Measurements from ENCODE around the gene CAMK1D. TPM values are rescaled to one million over a fixed set of nuclear protein-coding genes. Genes with fewer than 3 reads are reported as not detected.
"Not testable (repeated sequence)": the region's sequence is repeated elsewhere in the genome, so short reads cannot be mapped to it uniquely, and the experiment has no call there.

CAMK1D gene
- total and polyA plus RNA-seq, 9 donors: 1.8 to 11.7 (median 5.5) TPM

GRCh38 chr10:12351889-12352288 is 2.5 kb downstream of the CAMK1D start:
- 49 to 95% (median 50%) methylated on average over 2 of the region's 2 CpGs for WGBS, 3 donors
- no peak for DNase-seq
- Histone ChIP-seq H3K9me3 (no peaks in the 10 kb centered on the region), H3K27ac (no peak overlapping the region), H3K36me3 (no peaks in the 10 kb centered on the region), H3K4me1 (ENCODE audit: insufficient read depth) (peaks cover 8% of the 10 kb centered on the region), H3K4me3 (no peak overlapping the region), H3K27me3 (no peaks in the 10 kb centered on the region)
- TF ChIP-seq CTCF (IDR thresholded peaks at IDR 0.05) (no peak), POLR2A (IDR thresholded peaks at IDR 0.05) (no peak), EP300 (IDR thresholded peaks at IDR 0.05) (no peak)
- intact Hi-C loops (cut with DNase I): loop anchor here in 1 of 4 donors (10.0 kb wide), 1 partner anchor 353 kb away; no protein-coding TSS in a partner anchor

GRCh38 chr10:12353399-12354242 is 4.3 kb downstream of the CAMK1D start:
- DNase-seq: no peak
- Histone ChIP-seq H3K36me3 (no peaks in the 10 kb centered on the region), H3K27ac (no peak overlapping the region), H3K4me3 (no peak overlapping the region), H3K27me3 (no peaks in the 10 kb centered on the region), H3K9me3 (no peaks in the 10 kb centered on the region), H3K4me1 (ENCODE audit: insufficient read depth) (peaks cover 3% of the 10 kb centered on the region)
- no peak for TF ChIP-seq CTCF (IDR thresholded peaks at IDR 0.05)
- no peak for TF ChIP-seq EP300 (IDR thresholded peaks at IDR 0.05)
- no peak for TF ChIP-seq POLR2A (IDR thresholded peaks at IDR 0.05)
- intact Hi-C loops (cut with DNase I): loop anchor here in 1 of 4 donors (10.0 kb wide), 1 partner anchor 351 kb away; no protein-coding TSS in a partner anchor
- WGBS, 3 donors: 90 to 94% (median 91%) methylated on average over 12 of the region's 12 CpGs

GRCh38 chr10:12354696-12355095 is 5.3 kb downstream of the CAMK1D start:
- not testable (repeated sequence) for H3K27ac ChIP-seq; H3K36me3 ChIP-seq; H3K4me1 ChIP-seq (ENCODE audit: insufficient read depth); DNase-seq; H3K4me3 ChIP-seq; H3K27me3 ChIP-seq; H3K9me3 ChIP-seq
- intact Hi-C loops (cut with DNase I): loop anchor here in 1 of 4 donors (10.0 kb wide), 1 partner anchor 350 kb away; no protein-coding TSS in a partner anchor
- 84 to 98% (median 85%) methylated on average over 7 of the region's 7 CpGs for whole genome bisulfite sequencing, 3 donors

- TF ChIP-seq CTCF (IDR thresholded peaks at IDR 0.05): no peak
- TF ChIP-seq EP300 (IDR thresholded peaks at IDR 0.05): no peak
- no peak for TF ChIP-seq POLR2A (IDR thresholded peaks at IDR 0.05)
- no peaks in the 10 kb centered on the region for H3K9me3 ChIP-seq
- no peak overlapping the region for H3K27ac ChIP-seq
- intact Hi-C loops (cut with DNase I): loop anchor here in 1 of 4 donors (10.0 kb wide), 1 partner anchor 349 kb away; no protein-coding TSS in a partner anchor
- H3K27me3 ChIP-seq: no peaks in the 10 kb centered on the region
- peaks cover 4% of the 10 kb centered on the region for H3K4me1 ChIP-seq (ENCODE audit: insufficient read depth)
- WGBS, 3 donors: 90 to 94% (median 91%) methylated on average over 12 of the region's 12 CpGs
- H3K4me3 ChIP-seq: no peak overlapping the region
- H3K36me3 ChIP-seq: no peaks in the 10 kb centered on the region
- DNase-seq: no peak
Observed at GRCh38 chr10:12355384-12355783, 6.0 kb downstream of the CAMK1D start.
